COR-L47 (cell line): Measurements from ENCODE around the gene RFPL3.
"Not testable (repeated sequence)": the region's sequence is repeated elsewhere in the genome, so short reads cannot be mapped to it uniquely, and the experiment has no call there.

Source experiments
- DNase-seq: peaks from one replicate; lab custom pipeline; 2025; lab: John Stamatoyannopoulos, UW

RFPL3 gene

DNA sequence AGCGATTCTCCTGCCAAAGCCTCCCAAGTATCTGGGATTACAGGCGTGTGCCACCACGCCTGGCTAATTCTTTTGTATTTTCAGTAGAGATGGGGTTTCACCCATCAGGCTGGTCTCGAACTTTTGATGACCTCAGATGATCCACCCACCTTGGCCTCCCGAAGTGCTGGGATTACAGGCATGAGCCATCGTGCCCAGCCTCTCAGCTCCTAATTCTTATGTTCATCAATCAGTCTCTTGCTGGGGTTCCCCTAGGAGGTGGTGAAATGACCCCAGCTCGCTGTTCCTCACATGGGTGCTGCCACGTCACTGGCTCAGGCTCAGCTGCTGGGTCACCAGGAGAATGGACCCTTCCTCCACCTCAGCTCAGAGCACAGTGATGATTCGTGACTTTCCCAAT is at the start of gene RFPL3:
TSS of gene RFPL3 (plus strand) at position 301 of the 400 bp plus-strand sequence. CDS start 205 bp downstream, outside the sequence.
- DNase-seq: not testable (repeated sequence)

DNA sequence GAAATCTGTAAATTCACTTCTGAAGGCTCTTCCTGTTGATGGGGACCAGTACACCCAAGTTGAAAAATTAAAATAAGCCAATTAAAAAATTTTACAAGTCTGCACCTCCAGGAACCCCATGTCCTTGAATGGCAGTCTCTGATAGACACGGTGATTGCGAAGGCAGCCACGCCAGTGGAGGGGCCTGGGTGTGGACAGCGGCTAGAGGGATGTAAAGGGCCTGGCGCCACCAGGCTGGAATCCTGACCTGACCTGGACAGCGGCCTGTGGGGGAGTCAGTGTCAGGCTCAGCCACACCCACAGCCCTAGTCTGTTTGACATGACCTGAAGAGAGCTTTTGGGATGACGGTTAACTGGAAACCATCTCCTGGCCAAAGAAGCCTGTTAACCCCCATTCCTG is 49.5 kb upstream of the RFPL3 start:
- no peak for DNase-seq

DNA sequence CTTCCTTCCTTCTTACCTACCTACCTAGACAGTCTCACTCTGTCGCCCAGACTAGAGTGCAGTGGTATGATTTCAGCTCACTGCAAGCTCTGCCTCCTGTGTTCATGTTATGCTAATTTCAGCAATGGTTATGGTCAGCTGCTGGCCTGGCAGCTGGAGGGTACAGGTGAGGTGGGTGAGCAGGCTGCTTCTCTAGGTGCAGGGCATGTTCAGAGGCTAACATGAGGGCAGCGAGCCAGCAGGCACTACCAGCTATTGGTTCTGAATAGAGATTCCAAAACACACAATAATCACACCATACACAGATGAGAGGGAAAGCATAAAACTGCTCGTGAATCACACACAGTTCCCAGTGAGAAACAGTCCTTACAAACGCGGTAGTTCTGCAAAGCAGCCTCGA is 48.7 kb upstream of the RFPL3 start:
- no peak for DNase-seq

DNA sequence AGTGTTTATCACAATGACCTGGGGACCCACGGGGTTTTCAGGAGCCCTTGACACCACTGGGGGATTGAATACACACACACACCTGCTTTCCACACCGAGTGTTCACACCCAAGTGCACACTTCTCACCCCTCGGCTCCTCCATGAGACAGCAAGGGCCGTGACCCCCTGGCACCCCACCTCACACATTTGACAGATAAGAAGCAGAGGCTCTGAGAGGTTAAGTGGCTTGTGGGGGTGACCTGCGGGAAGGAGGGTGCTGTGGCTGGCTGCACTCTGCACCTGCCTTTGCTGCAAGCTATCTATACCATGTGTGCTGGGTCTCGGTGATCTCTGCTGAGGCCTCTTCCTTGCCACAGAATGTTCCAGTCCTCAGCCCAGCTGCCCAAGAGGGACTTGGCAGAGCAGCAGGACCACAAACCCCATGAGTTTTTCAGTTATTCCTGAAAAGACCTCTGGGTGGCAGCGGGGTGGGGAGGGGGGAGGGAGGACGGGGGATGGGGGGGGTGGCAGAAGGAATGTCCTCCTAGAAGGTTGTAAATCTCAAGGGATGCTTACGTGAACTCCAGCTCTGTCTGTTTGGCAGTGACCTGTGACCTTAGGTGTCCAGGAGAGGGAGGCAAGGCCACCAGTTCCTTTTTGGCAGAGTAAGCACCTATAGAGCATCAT is 47.9 kb upstream of the RFPL3 start:
- no peak for DNase-seq

DNA sequence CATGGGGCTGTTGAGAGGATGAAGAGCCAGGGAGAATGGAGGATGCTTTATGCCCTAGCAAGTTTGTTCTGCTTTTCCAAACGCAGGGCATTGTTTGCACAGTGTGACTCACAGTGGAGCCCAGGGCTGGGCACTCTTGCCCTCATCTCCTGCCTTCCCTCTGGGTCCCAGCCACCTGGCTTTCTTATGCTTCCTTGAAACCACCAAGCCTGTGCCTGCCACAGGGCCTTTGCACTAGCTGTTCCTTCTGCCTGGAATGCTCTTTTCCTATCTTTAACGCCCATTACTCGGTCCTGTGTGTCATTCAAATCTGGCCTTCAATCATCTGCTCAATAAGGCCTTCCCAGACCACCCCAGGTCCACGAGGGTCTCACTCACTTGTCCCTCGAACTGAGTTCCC is 46.9 kb upstream of the RFPL3 start:
- DNase-seq: no peak

DNA sequence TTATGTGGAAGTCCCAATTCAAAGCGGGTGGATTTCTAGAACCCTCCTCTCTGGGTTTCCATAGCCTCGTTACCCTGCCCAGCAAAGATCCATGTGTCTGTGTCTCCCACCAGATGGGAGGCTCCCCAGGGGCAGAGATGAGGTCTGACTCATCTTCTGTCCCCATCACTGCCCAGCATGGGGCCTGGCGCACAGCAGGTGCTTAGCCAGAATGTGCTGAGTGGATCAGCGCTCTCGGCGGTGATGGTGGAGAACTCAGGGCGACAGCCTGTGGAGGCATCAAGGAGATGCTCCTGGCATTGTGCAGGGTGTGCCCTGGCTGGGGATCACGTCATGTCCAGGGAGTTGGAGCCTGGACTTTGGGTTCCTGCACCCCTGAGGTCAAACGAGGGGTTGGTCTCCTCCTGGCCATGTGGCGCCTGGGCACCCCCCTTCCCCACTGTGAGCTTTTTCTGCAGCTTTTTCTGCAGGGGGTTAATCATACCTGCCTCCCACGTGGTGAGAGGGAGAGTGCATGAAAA is 46.1 kb upstream of the RFPL3 start:
- DNase-seq: no peak

DNA sequence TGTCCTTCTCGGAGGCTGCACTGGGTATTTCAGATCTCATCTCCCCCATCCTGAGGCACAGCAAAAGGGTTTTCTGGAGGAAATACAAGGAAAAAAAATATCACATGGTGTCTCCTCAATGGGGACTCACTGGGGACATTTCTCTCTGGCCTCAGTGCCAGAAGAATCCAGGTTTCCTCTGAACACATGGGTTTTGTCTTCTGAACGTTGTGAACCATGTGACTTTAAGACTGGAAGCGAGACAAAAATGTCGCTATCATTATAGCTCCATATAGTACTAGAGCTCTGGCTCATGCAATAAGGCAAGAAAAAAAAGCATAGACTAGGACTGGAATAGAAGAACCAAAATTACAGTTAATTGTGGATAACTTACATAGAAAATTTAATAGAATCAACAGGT is 44.9 kb upstream of the RFPL3 start:
- DNase-seq: no peak

DNA sequence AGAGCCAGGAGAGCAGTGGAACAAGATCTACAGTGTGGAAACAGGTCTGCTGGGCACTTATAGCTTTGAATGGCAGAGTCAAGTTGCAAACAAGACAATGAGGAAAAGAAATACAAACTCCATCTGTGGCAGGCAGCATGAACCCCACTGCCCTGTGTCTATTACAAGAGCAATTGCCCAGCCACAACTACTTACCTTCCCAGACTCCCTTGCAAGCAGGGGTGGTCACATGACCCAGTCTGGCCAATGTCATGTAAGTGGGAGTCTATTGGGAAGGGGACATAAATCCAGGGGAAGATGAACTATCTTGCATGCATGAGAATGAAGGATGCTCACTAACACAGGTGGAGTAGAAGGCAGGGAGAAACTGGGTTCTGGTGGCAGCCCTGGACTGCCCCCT is 44.1 kb upstream of the RFPL3 start:
- no peak for DNase-seq

DNA sequence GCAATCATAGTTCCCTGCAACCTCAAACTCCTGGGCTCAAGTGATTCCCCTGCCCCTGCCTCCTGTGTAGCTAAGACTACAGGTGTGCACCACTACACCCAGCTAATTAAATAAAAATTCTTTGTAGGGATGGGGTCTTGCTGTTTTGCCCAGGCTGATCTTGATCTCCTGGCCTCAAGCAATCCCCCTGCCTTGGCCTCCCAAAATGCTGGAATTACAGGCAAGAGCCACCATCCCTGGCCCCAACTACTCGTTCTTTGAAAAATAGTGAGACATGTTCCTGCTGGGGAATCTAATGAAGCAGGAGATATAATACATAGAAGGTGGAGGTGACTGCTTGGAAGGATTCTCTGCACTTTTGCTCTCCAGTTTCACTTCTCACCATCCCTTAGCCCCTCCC is 40.1 kb upstream of the RFPL3 start:
- no peak for DNase-seq

DNA sequence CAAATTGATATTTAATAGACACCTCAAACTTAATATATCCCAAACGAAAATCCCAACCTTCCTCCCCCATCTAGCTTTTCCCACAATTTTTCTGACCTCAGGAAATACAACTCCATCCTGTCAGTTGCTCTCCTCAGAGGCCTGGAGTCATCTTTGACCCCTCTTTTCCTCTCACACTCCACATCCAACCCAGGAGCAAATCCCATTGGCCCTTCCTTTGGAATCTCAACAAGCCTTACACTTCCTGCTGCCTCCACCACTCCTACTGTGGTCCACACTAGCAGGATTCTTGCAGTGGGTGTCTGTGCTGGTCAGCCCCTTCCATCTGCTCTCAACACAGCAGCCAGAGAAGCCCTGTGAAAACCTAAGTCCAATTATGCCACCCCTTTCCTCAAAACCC is 39.3 kb upstream of the RFPL3 start:
- no peak for DNase-seq

DNA sequence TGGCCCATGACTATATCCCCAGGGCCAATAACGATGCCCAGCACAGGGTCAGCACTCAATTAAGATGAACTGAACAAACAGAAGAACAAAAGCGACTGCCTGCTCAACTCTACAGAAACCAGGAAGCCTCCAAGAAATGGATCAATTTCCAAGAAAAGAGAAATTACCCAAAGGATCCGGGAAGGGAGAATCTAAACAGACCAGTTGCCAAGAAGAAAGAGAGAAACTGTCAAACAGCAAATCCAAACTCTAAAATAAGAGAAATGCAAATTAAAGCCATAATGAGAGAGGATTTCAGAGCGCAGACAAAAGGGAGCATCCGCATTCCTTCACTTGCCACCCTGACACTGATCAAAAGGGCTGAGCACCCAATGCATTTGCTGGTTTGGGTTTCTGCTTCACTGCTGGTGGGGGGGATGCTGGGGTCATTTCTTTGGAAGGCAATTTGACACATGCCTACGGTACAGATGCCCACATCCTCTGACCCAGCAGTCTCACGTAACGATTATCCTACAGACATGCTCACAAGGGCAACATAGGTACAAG is 37.7 kb upstream of the RFPL3 start:
- DNase-seq: no peak

DNA sequence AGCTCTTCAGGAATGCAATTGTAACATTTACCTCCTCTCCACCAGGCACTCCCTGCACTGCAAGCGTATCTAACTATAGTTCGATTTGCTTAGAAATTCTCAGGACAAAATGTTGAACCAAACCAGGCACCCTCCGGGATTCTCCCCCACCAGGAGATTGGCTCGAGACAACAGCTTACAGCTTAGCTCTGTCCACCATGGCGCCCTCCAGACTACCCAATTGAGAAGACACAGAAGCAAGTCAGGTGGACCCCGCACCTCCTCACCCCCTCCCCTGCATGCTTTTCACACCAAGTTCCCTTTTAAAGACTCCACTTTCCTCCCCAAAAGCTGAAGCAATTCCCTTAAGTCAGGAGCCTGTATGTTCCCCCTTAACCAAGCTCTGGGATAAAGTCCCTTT is 34.7 kb upstream of the RFPL3 start:
- no peak for DNase-seq

DNA sequence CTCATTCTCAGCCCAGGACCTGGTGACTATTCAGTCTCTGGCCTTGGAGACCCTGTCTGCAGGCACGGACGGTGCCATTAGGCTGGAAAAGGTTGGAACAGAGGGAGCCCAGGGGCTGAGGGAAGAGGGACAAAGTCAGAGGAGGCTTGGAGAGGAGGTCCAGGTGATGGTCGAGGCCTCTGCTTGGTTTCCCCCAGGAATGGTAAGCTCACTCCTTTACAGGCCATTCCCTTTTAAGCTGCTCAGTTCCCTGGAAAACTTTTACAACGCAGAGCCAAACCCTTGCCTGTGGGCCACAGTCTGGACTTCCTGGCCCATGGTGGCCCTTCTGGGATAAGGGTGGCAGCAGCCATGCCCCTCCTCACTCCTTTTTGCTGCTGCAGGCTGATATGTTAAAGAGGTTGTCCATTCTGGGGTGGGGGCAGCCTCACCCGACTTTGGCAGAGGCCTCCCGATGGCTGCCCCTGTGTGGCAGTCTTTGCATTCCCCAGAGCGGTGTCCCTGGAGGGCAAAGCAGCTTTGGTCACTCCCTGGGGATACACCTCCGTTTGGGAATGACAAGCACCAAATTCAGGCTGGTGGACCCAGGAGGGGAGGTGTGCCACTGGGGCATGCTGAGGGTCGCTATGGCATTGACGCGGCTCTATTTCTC is 34.0 kb upstream of the RFPL3 start:
- DNase-seq: no peak

DNA sequence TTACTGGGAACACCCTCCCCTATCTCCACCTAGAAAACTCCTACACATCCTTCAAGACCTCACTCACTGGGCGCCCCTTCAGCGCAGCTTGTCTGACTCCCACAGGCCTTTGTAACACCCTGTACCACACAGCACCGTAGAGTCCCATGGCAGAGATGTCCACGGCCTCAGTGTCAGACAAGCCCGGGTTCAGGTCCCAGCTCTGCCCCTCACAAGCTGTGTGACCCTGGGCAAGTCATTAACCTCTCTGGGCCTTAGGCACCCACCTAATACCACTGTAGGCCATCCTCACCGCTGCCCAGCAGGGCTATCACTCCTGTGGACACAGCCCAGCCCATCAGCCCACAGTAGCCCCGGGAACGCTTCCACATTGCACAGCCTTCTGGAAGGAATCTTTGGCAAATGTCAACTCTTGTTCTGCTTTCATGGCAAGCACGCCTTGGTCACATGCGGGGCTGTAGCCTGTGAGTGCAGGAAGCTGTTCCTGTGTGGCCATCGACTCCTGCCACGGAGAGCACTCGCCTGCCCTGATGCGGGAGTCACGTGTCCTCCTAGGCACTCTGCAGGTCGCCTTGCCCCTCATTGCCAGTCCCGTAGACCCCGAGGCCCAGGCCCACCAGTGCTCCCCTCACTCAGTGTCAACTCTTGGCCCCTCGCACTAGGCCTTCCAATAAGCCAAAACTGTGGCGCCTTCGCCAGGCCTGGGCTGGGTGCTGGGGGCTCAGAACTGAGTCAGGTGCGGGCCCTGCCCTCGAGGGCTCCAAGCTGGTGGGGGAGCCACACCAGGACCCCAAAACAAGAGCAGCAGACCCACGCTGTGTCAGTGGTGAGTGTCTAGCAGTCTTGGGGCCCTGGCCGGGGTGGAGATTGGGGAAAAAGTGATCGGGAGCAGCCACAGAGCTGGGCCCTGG is 32.9 kb upstream of the RFPL3 start:
- no peak for DNase-seq

DNA sequence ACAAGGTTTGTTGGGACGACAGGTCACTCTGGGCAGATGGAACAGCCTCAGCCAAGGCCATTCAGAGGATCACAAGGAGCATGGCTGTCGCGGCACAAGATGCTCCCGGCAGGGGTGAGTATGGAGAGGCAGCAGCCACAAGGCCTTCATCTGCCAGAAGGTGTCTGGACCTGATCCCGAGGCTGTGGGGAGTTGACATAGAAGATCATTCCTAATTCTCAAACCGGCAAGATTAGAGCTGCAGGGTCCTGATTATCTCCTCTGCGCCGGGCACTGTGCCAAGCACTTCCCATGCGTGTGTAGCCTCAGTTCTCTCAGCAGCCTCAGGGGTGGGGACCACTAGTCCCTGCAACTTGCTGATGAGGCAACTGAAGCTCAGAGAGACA is 32.3 kb upstream of the RFPL3 start:
- peak; percentile 57 for DNase-seq

DNA sequence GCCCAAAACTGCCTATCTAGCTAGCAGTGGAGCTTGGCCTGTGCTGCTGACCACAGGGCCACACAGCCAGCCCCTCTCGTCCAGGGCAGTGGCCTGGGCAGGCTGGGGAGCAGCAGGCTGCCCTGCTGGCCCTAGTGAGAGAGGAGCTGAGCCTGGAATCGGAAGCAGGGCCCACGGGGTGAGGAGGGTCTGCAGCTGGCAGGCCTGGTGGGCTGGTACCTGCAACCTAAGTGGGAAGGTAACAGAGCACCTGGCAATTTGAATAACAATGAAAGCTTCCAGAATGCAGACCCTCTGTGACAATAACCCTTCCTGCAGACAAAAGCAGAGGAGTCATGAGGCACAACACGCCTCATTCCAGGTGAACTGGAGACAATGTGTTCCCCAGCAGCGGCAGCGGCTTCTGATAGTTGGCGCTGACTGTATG is 31.8 kb upstream of the RFPL3 start:
- no peak for DNase-seq

DNA sequence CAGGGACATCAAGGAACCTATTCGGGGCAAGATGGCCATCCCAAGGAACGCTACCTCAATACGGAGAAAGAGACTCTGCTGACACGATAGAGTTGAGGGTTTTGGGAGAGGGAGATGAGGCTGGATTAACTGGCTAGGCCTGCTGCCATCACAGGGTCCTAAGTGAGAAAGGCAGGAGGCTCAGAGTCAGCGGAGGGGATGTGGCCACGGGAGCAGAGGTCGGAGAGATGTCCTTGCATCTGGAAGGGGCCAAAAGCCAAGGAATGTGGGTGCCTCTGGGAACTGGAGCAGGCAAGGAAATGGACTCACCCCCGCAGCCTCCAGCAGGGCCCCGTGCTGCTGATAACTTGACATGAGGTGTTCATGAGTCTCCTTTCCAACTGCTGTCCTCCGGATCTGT is 31.0 kb upstream of the RFPL3 start:
- no peak for DNase-seq

DNA sequence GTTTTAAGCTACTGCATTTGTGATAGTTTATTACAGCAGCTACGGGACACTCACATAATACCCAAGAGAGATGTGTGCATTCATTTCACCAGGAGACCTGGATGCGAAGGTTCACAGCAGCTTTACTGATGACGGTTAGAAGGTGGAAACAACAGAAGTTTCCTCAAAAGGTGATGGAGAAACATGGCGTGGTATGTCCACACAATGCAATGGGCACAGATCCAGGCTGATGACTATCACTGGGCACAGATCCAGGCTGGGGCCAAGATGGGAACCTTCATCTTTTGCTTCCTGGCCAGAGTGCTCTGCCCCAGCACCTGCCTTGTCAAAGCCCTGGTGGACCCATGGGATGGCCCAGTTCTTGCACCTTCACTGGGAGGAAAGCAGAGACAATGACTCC is 30.6 kb upstream of the RFPL3 start:
- DNase-seq: no peak

DNA sequence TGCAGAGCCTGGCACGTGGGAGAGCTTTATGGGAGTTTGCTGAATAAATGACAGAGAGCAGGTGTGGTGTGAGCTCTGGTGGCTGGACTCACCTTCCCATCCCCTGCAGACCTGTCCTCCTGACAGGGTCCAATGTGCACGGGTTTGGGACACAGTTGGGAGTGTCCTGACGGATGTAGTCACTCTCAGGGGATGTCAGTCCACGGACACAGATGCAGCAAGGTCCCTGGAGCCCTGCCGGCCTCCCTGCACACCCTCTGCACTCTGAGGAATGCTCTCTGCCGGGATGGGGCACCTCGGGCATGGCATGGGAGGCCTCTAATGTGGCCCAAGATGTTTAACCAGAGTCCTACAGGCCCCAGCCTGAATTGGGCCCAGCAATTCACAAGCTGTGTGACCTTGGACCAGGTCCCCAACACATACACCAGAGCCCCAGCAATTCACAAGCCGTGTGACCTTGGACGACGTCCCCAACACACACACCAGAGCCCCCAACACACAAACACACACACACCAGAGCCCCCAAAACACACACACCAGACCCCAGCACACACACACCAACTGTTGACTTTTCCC is 30.0 kb upstream of the RFPL3 start:
- DNase-seq: no peak

DNA sequence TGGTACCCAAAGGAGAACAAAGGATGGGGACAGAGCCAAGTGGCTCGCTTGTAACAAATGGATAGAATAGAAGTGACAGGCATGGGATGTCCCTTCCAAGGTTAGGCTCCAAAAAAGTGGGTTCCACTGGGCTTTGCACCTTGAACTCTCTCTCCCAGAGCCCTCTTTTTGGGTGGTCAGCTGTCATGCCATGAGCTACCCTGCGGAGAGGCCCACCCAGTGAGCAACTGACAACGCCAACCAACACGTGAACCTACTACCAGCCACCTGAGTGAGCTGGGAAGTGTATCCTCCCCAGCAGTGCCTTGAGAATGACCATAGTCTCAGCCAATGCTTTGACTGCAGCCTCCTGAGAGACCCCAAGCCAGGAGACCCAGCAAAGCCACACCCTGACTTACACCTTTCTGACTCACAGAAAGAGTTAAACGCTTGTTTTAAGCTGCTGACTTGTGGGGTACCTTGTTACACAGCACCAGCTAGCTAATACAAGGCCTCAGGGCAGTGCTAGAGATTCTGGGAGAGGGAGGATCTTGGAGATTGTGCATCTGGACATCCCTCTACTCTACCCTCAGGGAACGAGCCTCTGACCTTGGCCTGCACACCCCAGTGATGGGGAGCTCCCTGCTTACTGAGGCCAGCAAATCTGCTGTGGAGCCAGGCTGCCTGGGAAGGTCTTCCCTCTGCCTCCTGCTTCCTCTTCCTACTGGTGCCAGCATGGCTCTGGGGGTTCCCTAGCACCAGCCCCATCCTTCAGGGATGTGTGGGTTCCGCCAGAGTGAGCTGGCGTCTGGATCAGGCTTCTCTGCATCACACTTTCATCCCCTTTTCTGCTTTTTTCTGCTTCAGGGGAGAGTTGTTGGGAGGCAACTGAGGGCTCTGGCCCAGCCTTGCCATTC is 29.1 kb upstream of the RFPL3 start:
- no peak for DNase-seq

DNA sequence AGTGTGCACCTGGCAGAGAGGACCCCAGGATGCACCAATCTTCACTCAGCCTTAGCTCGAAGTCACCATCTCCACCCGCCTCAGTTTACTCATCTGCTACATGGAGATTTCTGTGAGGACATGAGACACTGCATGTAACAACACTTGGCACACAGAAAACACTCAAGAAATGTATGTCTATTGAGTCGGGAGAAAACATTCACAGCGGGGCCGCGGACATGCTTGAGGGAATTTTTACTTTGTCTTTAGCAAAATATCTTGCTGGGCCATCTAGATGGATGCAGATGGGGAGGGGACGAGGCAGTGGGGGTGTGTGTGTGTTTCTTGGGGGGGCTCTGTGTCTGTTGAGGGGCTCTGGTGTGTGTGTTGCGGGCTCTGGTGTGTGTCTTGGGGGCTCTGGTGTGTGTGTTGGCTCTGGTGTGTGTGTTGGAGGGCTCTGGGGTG is 28.4 kb upstream of the RFPL3 start:
- DNase-seq: no peak
